Lung (tissue), 12 donors: ENCODE results near the gene TMCC1. TPM values are rescaled to one million over a fixed set of nuclear protein-coding genes. Genes with fewer than 3 reads are reported as not detected.
"Not testable (repeated sequence)": the region's sequence is repeated elsewhere in the genome, so short reads cannot be mapped to it uniquely, and the experiment has no call there.

Source experiments
- ATAC-seq: fragments of 200-7000 bp; cut with Tn5 transposase; one replicate; pipeline ENCODE4 v1.9.1; 2020; ENCODE audit warnings: moderate number of reproducible peaks; ENCODE audit not compliant: insufficient read depth, low FRiP score
- DNase-seq, 3 donors: peaks; one replicate each; pipeline ENCODE4 v3.0.0-alpha.2; 2013 to 2017
- H3K27ac ChIP-seq, 2 donors: one replicate each; pipeline ENCODE4 v1.5.1; 2013; ENCODE audit warnings: mild to moderate bottlenecking in 2 of 2, moderate library complexity in 2 of 2, control low read depth in 1 of 2, inconsistent platforms in 1 of 2, low read depth in 1 of 2, low read length in 1 of 2
- H3K27me3 ChIP-seq, 3 donors: one replicate each; pipeline ENCODE4 v1.5.1; 2013; ENCODE audit warnings: low read length in 2 of 3; ENCODE audit not compliant: control insufficient read depth in 3 of 3, insufficient read depth in 3 of 3
- H3K36me3 ChIP-seq, 4 donors: one replicate each; pipeline ENCODE4 v1.5.1; 2013; ENCODE audit warnings: low read length in 4 of 4, mild to moderate bottlenecking in 1 of 4, moderate library complexity in 1 of 4; ENCODE audit not compliant: control insufficient read depth in 4 of 4, insufficient read depth in 4 of 4
- H3K4me1 ChIP-seq, 5 donors: one replicate each; pipeline ENCODE4 v1.5.1; 2013; ENCODE audit warnings: low read length in 5 of 5, mild to moderate bottlenecking in 2 of 5, moderate library complexity in 1 of 5; ENCODE audit not compliant: control insufficient read depth in 5 of 5, insufficient read depth in 5 of 5
- H3K4me3 ChIP-seq: one replicate; pipeline ENCODE4 v1.5.1; 2013; ENCODE audit warnings: mild to moderate bottlenecking, control low read depth, moderate library complexity
- H3K9ac ChIP-seq, 2 donors: one replicate each; pipeline ENCODE4 v1.5.1; 2013; ENCODE audit warnings: low read length in 2 of 2, control low read depth in 1 of 2; ENCODE audit not compliant: insufficient read depth in 1 of 2
- H3K9me3 ChIP-seq, 4 donors: one replicate each; pipeline ENCODE4 v1.5.1; 2013; ENCODE audit warnings: low read length in 3 of 4, mild to moderate bottlenecking in 1 of 4, moderate library complexity in 1 of 4; ENCODE audit not compliant: control insufficient read depth in 4 of 4, insufficient read depth in 3 of 4
- CTCF ChIP-seq: IDR thresholded peaks from 2 replicates; pipeline ENCODE4 v1.5.1; 2012; ENCODE audit warnings: mild to moderate bottlenecking; ENCODE audit errors: control extremely low read depth, extremely low read depth
- WGBS, 2 donors: extraction: QIAGEN DNeasy Blood & Tissue Kit; methylation state at CpG; one replicate each; pipeline ENCODE4 v1.1.7; 2013; 5-methylcytosine and 5-hydroxymethylcytosine counted together
- polyA plus RNA-seq, 2 donors: library from polyadenylated mRNA; stranded (reverse); fragments of 200-250 nt; gene quantifications; one replicate each; pipeline ENCODE4 v1.2.1, GENCODE V29; 2013
- total RNA-seq, 2 donors: library from RNA; depleted of rRNA in 1 of 2; stranded (reverse); fragments of >200 nt in 1 of 2; gene quantifications; one replicate each; pipeline ENCODE4 v1.2.1, GENCODE V29; 2014 to 2021
- donor health status: control.
- donor health status: control.
- donor health status: Bipolar disorder and iron deficiency.
- donor health status: healthy.
- donor health status: DM: yes; HTN: yes; CAD: no.

Gene TMCC1
- total and polyA plus RNA-seq, 4 donors, result 8.7 to 39.4 (median 22.8) TPM

GRCh38 chr3:129697229-129697969 lies 196.1 kb downstream of the TMCC1 start:
- DNase-seq (no peak), ATAC-seq (no peak)
- H3K4me3 ChIP-seq, result no peak overlapping the region
- peaks cover 0 to 4% (median 0%) of the 10 kb centered on the region in 5 donors for H3K4me1 ChIP-seq
- no peak overlapping the region for H3K9ac ChIP-seq
- no peaks in the 10 kb centered on the region for H3K9me3 ChIP-seq
- 95 to 97% methylated on average over 6 of the region's 6 CpGs for WGBS, 2 donors
- no peak for TF ChIP-seq CTCF
- H3K27me3 ChIP-seq, result no peaks in the 10 kb centered on the region
- peaks cover 0 to 2% (median 0%) of the 10 kb centered on the region in 4 donors for H3K36me3 ChIP-seq
- H3K27ac ChIP-seq, result no peak overlapping the region

GRCh38 chr3:129696430-129696829 lies 197.1 kb downstream of the TMCC1 start:
- H3K9me3 ChIP-seq, H3K27ac ChIP-seq, ATAC-seq, H3K4me1 ChIP-seq, H3K9ac ChIP-seq, H3K36me3 ChIP-seq, H3K27me3 ChIP-seq, DNase-seq, H3K4me3 ChIP-seq: not testable (repeated sequence)
- WGBS, 2 donors, result 98 to 99% methylated on average over 2 of the region's 2 CpGs

- no peak for ATAC-seq
- Histone ChIP-seq H3K4me3 (no peak overlapping the region), H3K4me1 (peaks cover 0 to 4% (median 0%) of the 10 kb centered on the region in 5 donors), H3K9ac (no peak overlapping the region), H3K27ac (no peak overlapping the region), H3K36me3 (peaks cover 0 to 2% (median 0%) of the 10 kb centered on the region in 4 donors), H3K9me3 (no peaks in the 10 kb centered on the region), H3K27me3 (no peaks in the 10 kb centered on the region)
- 85% methylated on average over 2 of the region's 2 CpGs for WGBS, 2 donors
- no peak for TF ChIP-seq CTCF
- peak in 1 of 3 donors; percentile 11 for DNase-seq
Observed at GRCh38 chr3:129695230-129695629, 198.3 kb downstream of the TMCC1 start.

- no peak overlapping the region for H3K27ac ChIP-seq
- 92 to 96% methylated on average over 5 of the region's 5 CpGs for WGBS, 2 donors
- H3K4me1 ChIP-seq, result peaks cover 0 to 4% (median 0%) of the 10 kb centered on the region in 5 donors
- no peak overlapping the region for H3K4me3 ChIP-seq
- no peaks in the 10 kb centered on the region for H3K9me3 ChIP-seq
- no peak for DNase-seq
- H3K36me3 ChIP-seq, result peaks cover 0 to 2% (median 0%) of the 10 kb centered on the region in 4 donors
- no peak overlapping the region for H3K9ac ChIP-seq
- TF ChIP-seq CTCF, result no peak
- no peak for ATAC-seq
- no peaks in the 10 kb centered on the region for H3K27me3 ChIP-seq
Observed at GRCh38 chr3:129694228-129694627, 199.3 kb downstream of the TMCC1 start.
